Measurements from ENCODE around the gene NOS1AP.

GRCh38 chr1:162374406-162374805, 304.9 kb downstream of the NOS1AP start:
- TF ChIP-seq CTCF (IDR thresholded peaks at IDR 0.05) (no peak), POLR2AphosphoS5 (IDR thresholded peaks at IDR 0.05; ENCODE audit: insufficient read depth in 1 of 2, low read depth in 1 of 2) (no peak), POLR2A (IDR thresholded peaks at IDR 0.05) (no peak)

All from vagina (tissue), 2 donors.